K562 (cell line): ENCODE results near the gene SLC1A4. TPM values are rescaled to one million over a fixed set of nuclear protein-coding genes. Genes with fewer than 3 reads are reported as not detected.

Source experiments
- ATAC-seq: fragments of 200-7000 bp; cut with Tn5 transposase; 3 replicates; pipeline ENCODE4 v1.9.1; 2020; ENCODE audit warnings: moderate library complexity
- BruUV-seq: library from RNA; stranded (reverse); fragments of 400-500 nt; replicated peaks from 2 replicates; lab custom pipeline; 2021; lab: Mats Ljungman, UMichigan
- CTCF ChIA-PET: fragments of 300-600 bp; formaldehyde crosslinking; extraction: SDS; loops from one replicate; lab custom pipeline; 2021; ENCODE audit warnings: low intra/inter-chr PET ratio; lab: Yijun Ruan, JAX
- POLR2A ChIA-PET: fragments of 300-600, 350-650 bp; sonication (Branson Sonifier 250); formaldehyde crosslinking; extraction: SDS; loops from one replicate; lab custom pipeline; 2021; ENCODE audit warnings: antibody characterized with exemption, inconsistent platforms; lab: Yijun Ruan, JAX
- DNase-seq, 4 experiments: peaks; one replicate each; pipeline versions ENCODE4 v3.0.0 to v3.0.0-alpha.2; 2011 to 2018; ENCODE audit warnings: low spot score in 3 of 4, mixed read lengths in 3 of 4; ENCODE audit errors: extremely low read depth in 1 of 4
- FAIRE-seq: peaks from 2 replicates; lab custom pipeline; 2011; peaks lifted over from hg19 to GRCh38; lab: Jason Lieb, UNC
- H2AFZ ChIP-seq: 2 replicates; pipeline ENCODE4 v1.6.0; 2011; ENCODE audit warnings: low read depth, low read length, control low read depth, inconsistent platforms
- H3K27ac ChIP-seq: fragments of 200-600 bp; 3 replicates; pipeline ENCODE4 v1.8.0; 2011; ENCODE audit warnings: low read depth, mild to moderate bottlenecking, control low read depth, inconsistent platforms, low read length, moderate library complexity, mixed read lengths; ENCODE audit errors: extremely low read depth
- H3K27me3 ChIP-seq, 2 experiments: fragments of 300-600 bp in 1 of 2; 2 replicates in 1 of 2; 3 replicates in 1 of 2; pipeline versions ENCODE4 v1.6.0 to v1.8.0; 2011; ENCODE audit warnings: inconsistent platforms in 2 of 2, low read length in 2 of 2, mild to moderate bottlenecking in 1 of 2, mixed read lengths in 1 of 2, moderate library complexity in 1 of 2; ENCODE audit not compliant: control insufficient read depth in 2 of 2, insufficient read depth in 2 of 2
- H3K36me3 ChIP-seq: fragments of 300-600 bp; 3 replicates; pipeline ENCODE4 v1.8.0; 2011; ENCODE audit warnings: mild to moderate bottlenecking, low read length, inconsistent platforms; ENCODE audit not compliant: control insufficient read depth, insufficient read depth
- H3K4me1 ChIP-seq, 2 experiments: fragments of 200-600 bp in 1 of 2; replicated peaks in 1 of 2; 2 replicates in 1 of 2; 3 replicates in 1 of 2; pipeline versions ENCODE4 v1.5.1 to v1.8.0; 2011; ENCODE audit warnings: inconsistent platforms in 2 of 2, low read length in 2 of 2, mild to moderate bottlenecking in 1 of 2, mixed read lengths in 1 of 2, moderate library complexity in 1 of 2; ENCODE audit not compliant: control insufficient read depth in 2 of 2, insufficient read depth in 2 of 2
- H3K4me2 ChIP-seq: 2 replicates; pipeline ENCODE4 v1.6.1; 2011; ENCODE audit warnings: low read length, control low read depth, inconsistent platforms, mixed read lengths; ENCODE audit not compliant: insufficient read depth
- H3K4me3 ChIP-seq: fragments of 200-600 bp; sonication (generic), shearing (Covaris generic); 2 replicates; pipeline ENCODE4 v1.5.1; 2016; ENCODE audit warnings: control low read depth, inconsistent platforms
- H3K79me2 ChIP-seq: fragments of 200-600 bp; 3 replicates; pipeline ENCODE4 v1.8.0; 2011; ENCODE audit warnings: low read length, inconsistent platforms; ENCODE audit not compliant: control insufficient read depth, insufficient read depth
- H3K9ac ChIP-seq, 2 experiments: 2 replicates each; pipeline versions ENCODE4 v1.6.0 to v1.6.1; 2011; ENCODE audit warnings: low read depth in 2 of 2, low read length in 2 of 2, control low read depth in 1 of 2, inconsistent platforms in 1 of 2, mild to moderate bottlenecking in 1 of 2, mixed read lengths in 1 of 2; ENCODE audit not compliant: insufficient read depth in 1 of 2
- H3K9me1 ChIP-seq: one replicate; pipeline ENCODE4 v1.6.0; 2011; ENCODE audit warnings: inconsistent platforms, mild to moderate bottlenecking, low read length, moderate library complexity; ENCODE audit not compliant: control insufficient read depth, insufficient read depth
- H3K9me3 ChIP-seq: replicated peaks from 2 replicates; pipeline ENCODE4 v1.5.1; 2011; ENCODE audit warnings: low read depth, low read length, inconsistent platforms; ENCODE audit not compliant: control insufficient read depth, insufficient read depth
- H4K20me1 ChIP-seq: replicated peaks from 2 replicates; pipeline ENCODE4 v1.6.1; 2011; ENCODE audit warnings: low read length, inconsistent platforms, mixed read lengths; ENCODE audit not compliant: control insufficient read depth, insufficient read depth
- GATAD2B ChIP-seq: fragments of 450-650 bp; IDR thresholded peaks from 2 replicates; pipeline ENCODE4 v1.6.1; 2017; ENCODE audit warnings: mild to moderate bottlenecking, borderline replicate concordance
- HDAC1 ChIP-seq, 2 experiments: fragments of 450-650 bp; IDR thresholded peaks; 2 replicates each; pipeline ENCODE4 v1.6.1; 2016 to 2017; ENCODE audit warnings: inconsistent platforms in 1 of 2, mild to moderate bottlenecking in 1 of 2, moderate library complexity in 1 of 2
- MAFF ChIP-seq: IDR thresholded peaks from 2 replicates; pipeline ENCODE4 v1.6.1; 2012; ENCODE audit warnings: low read length, improper control_type of control experiment
- TCFL5 ChIP-seq: fragments of 250-450 bp; sonication (Bioruptor Pico); conservative IDR thresholded peaks from 2 replicates; pipeline ENCODE4 v1.6.1; 2021; ENCODE audit warnings: mild to moderate bottlenecking, moderate library complexity, matching md5 sums
- ZNF174 ChIP-seq: fragments of 250-450 bp; sonication (Bioruptor Pico); IDR thresholded peaks from 2 replicates; pipeline ENCODE4 v1.4.0; 2020; ENCODE audit warnings: mild to moderate bottlenecking
- WGBS: fragments of 100-300 bp; shearing (Covaris generic); methylation state at CpG from one replicate; pipeline ENCODE4 v1.1.6; 2016; ENCODE audit warnings: low coverage, mixed read lengths; ENCODE audit not compliant: insufficient coverage; ENCODE audit errors: missing lambda C conversion rate; 5-methylcytosine and 5-hydroxymethylcytosine counted together
- in situ Hi-C: fragments of 300-500 bp; cut with MboI; formaldehyde crosslinking; loops from 4 replicates; pipeline ENCODE4 v1.15.0; 2018; ENCODE audit warnings: inconsistent platforms, mixed read lengths
- intact Hi-C: fragments of 100-400 bp; cut with micrococcal nuclease; formaldehyde crosslinking; loops from 2 replicates; pipeline ENCODE4 v1.14.2; 2022
- polyA plus RNA-seq, 8 experiments: library from polyadenylated mRNA; depleted of rRNA in 4 of 8; stranded (reverse) in 5 of 8; unstranded in 3 of 8; fragments of >200 nt; fragmentation: Nextera tagmentation in 2 of 8; fragmentation: Illumina TruSeq in 1 of 8; extraction: Ambion mirVana in 2 of 8; extraction: Trizol in 1 of 8; gene quantifications; 2 replicates each; pipeline versions ENCODE4 v1.2.1 to v1.2.3, GENCODE V29; 2011 to 2014; ENCODE audit warnings: inconsistent platforms in 1 of 8, missing spikeins in 1 of 8
- total RNA-seq, 7 experiments: library from RNA; depleted of rRNA in 6 of 7; stranded (reverse); fragments of >200 nt in 6 of 7; fragmentation: Illumina TruSeq in 2 of 7; extraction: Trizol in 2 of 7; gene quantifications; 2 replicates each; pipeline versions ENCODE4 v1.2.1 to v1.2.3, GENCODE V29; 2011 to 2021; ENCODE audit warnings: low replicate concordance in 1 of 7
- TF ChIP-seq, protein P1 (sequence below): fragments of 200-800 bp; sonication (Bioruptor generic); IDR thresholded peaks from 2 replicates; pipeline ENCODE4 v1.6.1; 2017; ENCODE audit warnings: missing genetic modification characterization, missing compliant biosample characterization
- TF ChIP-seq, protein P2 (sequence below), 2 experiments: fragments of 450-650 bp; IDR thresholded peaks; 2 replicates each; pipeline ENCODE4 v1.6.1; 2018; ENCODE audit warnings: mild to moderate bottlenecking in 2 of 2, low read depth in 1 of 2; ENCODE audit not compliant: partially characterized antibody in 2 of 2
- TF ChIP-seq, protein P3 (sequence below), 2 experiments: fragments of 200-800 bp in 1 of 2; sonication (Bioruptor generic) in 1 of 2; sonication (generic) in 1 of 2; formaldehyde crosslinking in 1 of 2; IDR thresholded peaks in 1 of 2; conservative IDR thresholded peaks in 1 of 2; 2 replicates each; pipeline versions ENCODE4 v1.5.0 to v1.6.1; 2016 to 2020; ENCODE audit warnings: missing compliant biosample characterization in 1 of 2, missing genetic modification characterization in 1 of 2, missing genetic modification reagents in 1 of 2

The SLC1A4 gene
- total and polyA plus RNA-seq, 9 of the 15 experiments (the other 6 are each of a cell fraction or from before 2014, with no cell fraction given): 4.4 to 24.0 (median 10.9) TPM

DNA sequence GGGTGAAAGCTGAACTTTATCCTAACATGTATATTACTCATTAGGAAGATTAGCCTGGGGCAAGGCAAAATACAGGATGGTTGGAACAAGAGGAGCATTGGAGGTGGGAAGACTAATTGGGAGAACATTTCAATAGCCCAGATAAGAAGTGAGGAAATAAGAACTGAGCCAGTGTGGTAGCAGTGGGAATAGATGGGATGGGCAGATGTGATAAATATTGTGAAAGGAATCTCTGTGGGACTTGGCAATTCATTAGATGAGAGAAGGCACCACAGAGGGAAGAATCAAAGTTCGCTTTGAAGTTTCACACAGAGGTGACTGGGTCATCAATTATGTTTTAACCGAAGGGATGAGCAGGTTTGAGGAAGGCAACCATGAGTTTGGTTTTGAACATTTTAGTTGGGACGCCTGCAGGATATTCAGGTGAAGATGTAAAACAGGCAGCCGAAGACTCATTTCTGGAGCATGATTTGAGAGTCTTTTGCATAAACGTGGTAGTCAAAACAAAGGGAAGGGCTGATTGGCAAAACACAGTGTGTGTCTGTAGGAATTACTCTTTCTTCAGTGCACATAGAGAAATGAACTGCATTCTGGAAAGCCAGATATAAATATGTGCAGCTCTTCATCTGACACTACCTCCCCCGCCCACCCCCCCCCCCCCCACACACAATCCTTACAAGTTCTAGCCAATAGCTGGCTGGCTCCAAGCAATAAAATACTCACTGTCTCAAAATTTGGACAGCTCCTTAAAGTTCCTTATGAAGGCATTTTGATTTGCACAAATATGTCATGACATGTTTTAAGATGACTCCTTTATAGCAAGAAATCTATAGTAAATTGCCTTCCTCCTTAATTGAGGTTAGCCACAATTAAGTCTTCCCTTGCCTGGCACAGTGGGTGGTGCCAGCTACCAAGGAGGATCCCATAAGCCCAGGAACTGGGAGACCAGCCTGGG is 1.9 kb upstream of the SLC1A4 start:
- Histone ChIP-seq H3K36me3 (no peaks in the 10 kb centered on the region; the same call in 2 of the 3 replicates), H3K27ac (no peak overlapping the region)
- TF ChIP-seq TCFL5 (no peak), ZNF174 (CRISPR knock-in tag) (no peak), GATAD2B (no peak), MAFF (no peak), HDAC1 (IDR thresholded peaks at IDR 0.05) (no peak)
- TF ChIP-seq, protein P1, sequence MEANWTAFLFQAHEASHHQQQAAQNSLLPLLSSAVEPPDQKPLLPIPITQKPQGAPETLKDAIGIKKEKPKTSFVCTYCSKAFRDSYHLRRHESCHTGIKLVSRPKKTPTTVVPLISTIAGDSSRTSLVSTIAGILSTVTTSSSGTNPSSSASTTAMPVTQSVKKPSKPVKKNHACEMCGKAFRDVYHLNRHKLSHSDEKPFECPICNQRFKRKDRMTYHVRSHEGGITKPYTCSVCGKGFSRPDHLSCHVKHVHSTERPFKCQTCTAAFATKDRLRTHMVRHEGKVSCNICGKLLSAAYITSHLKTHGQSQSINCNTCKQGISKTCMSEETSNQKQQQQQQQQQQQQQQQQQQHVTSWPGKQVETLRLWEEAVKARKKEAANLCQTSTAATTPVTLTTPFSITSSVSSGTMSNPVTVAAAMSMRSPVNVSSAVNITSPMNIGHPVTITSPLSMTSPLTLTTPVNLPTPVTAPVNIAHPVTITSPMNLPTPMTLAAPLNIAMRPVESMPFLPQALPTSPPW (CRISPR knock-in tag): peak; percentile 71
- TF ChIP-seq, protein P2, sequence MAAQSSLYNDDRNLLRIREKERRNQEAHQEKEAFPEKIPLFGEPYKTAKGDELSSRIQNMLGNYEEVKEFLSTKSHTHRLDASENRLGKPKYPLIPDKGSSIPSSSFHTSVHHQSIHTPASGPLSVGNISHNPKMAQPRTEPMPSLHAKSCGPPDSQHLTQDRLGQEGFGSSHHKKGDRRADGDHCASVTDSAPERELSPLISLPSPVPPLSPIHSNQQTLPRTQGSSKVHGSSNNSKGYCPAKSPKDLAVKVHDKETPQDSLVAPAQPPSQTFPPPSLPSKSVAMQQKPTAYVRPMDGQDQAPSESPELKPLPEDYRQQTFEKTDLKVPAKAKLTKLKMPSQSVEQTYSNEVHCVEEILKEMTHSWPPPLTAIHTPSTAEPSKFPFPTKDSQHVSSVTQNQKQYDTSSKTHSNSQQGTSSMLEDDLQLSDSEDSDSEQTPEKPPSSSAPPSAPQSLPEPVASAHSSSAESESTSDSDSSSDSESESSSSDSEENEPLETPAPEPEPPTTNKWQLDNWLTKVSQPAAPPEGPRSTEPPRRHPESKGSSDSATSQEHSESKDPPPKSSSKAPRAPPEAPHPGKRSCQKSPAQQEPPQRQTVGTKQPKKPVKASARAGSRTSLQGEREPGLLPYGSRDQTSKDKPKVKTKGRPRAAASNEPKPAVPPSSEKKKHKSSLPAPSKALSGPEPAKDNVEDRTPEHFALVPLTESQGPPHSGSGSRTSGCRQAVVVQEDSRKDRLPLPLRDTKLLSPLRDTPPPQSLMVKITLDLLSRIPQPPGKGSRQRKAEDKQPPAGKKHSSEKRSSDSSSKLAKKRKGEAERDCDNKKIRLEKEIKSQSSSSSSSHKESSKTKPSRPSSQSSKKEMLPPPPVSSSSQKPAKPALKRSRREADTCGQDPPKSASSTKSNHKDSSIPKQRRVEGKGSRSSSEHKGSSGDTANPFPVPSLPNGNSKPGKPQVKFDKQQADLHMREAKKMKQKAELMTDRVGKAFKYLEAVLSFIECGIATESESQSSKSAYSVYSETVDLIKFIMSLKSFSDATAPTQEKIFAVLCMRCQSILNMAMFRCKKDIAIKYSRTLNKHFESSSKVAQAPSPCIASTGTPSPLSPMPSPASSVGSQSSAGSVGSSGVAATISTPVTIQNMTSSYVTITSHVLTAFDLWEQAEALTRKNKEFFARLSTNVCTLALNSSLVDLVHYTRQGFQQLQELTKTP (IDR thresholded peaks at IDR 0.05; ENCODE audit: low read depth in 1 of 2, partially characterized antibody in 2 of 2): no peak
- TF ChIP-seq, protein P3, sequence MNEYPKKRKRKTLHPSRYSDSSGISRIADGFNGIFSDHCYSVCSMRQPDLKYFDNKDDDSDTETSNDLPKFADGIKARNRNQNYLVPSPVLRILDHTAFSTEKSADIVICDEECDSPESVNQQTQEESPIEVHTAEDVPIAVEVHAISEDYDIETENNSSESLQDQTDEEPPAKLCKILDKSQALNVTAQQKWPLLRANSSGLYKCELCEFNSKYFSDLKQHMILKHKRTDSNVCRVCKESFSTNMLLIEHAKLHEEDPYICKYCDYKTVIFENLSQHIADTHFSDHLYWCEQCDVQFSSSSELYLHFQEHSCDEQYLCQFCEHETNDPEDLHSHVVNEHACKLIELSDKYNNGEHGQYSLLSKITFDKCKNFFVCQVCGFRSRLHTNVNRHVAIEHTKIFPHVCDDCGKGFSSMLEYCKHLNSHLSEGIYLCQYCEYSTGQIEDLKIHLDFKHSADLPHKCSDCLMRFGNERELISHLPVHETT (CRISPR knock-in tag; conservative IDR thresholded peaks at IDR 0.05 in 1 of 2, IDR thresholded peaks at IDR 0.05 in 1 of 2): no peak

More for the DNA sequence above, 1.9 kb upstream of the SLC1A4 start:
- H3K4me3 ChIP-seq: peak overlapping the region; percentile 88; the same call in 1 of the 2 replicates
- no peaks in the 10 kb centered on the region for H3K9me1 ChIP-seq
- FAIRE-seq: peak; percentile 42
- ChIA-PET POLR2A (interaction anchor here (0.6 to 2.1 kb wide), 14 partner anchors 8 to 1286 kb away, joined by 3 to 14 read pairs (median 4); partner anchors contain the start of gene CEP68), CTCF (no interaction called here)
- in situ Hi-C loops (no loop called here), intact Hi-C loops (no loop called here)
- H3K9ac ChIP-seq: peak overlapping the region; percentile 28 to 86; a peak in 3 of 4 replicates
- H3K79me2 ChIP-seq: peaks cover 30% of the 10 kb centered on the region
- no peak overlapping the region for H2AFZ ChIP-seq
- peaks cover 6% of the 10 kb centered on the region; the same call in 1 of the 2 replicates for H4K20me1 ChIP-seq
- peak overlapping the region; percentile 74 for H3K4me2 ChIP-seq
- peaks cover 18 to 27% of the 10 kb centered on the region in 2 experiments; a peak in 4 of 5 replicates for H3K4me1 ChIP-seq
- ATAC-seq: no peak
- H3K27me3 ChIP-seq: no peaks in the 10 kb centered on the region
- TSS peak; percentile 66 for BruUV-seq
- WGBS: 37% methylated on average over 6 of the region's 6 CpGs
- no peaks in the 10 kb centered on the region for H3K9me3 ChIP-seq
- DNase-seq: peak in 2 of 4 experiments; percentile 25 to 48
